Measurements from ENCODE around the gene TRAPPC14.
"Not testable (repeated sequence)": the region's sequence is repeated elsewhere in the genome, so short reads cannot be mapped to it uniquely, and the experiment has no call there.

The TRAPPC14 gene

GRCh38 chr7:100158229-100159098 is at the start of gene TRAPPC14:
Gene TRAPPC14 (minus strand): TSS chr7:100158723. CDS start chr7:100158499, 224 bp downstream.
- peak; percentile 86 for DNase-seq

- no peak for DNase-seq
Measured at GRCh38 chr7:100204454-100204853, 45.9 kb upstream of the TRAPPC14 start.

GRCh38 chr7:100200693-100201092 is 42.2 kb upstream of the TRAPPC14 start:
- no peak for DNase-seq

GRCh38 chr7:100198266-100198665 is 39.7 kb upstream of the TRAPPC14 start:
- DNase-seq: no peak

GRCh38 chr7:100195901-100196322 is 37.4 kb upstream of the TRAPPC14 start:
- not testable (repeated sequence) for DNase-seq

- no peak for DNase-seq
Measured at GRCh38 chr7:100195222-100195621, 36.7 kb upstream of the TRAPPC14 start.

- DNase-seq: no peak
Measured at GRCh38 chr7:100192969-100193368, 34.4 kb upstream of the TRAPPC14 start.

- DNase-seq: not testable (repeated sequence)
Measured at GRCh38 chr7:100192281-100192862, 33.8 kb upstream of the TRAPPC14 start.

GRCh38 chr7:100191775-100192174 is 33.3 kb upstream of the TRAPPC14 start:
- DNase-seq: no peak

GRCh38 chr7:100190048-100190711 is 31.7 kb upstream of the TRAPPC14 start:
- DNase-seq: no peak

GRCh38 chr7:100189061-100189460 is 30.5 kb upstream of the TRAPPC14 start:
- no peak for DNase-seq

GRCh38 chr7:100185726-100186125 is 27.2 kb upstream of the TRAPPC14 start:
- DNase-seq: no peak

- not testable (repeated sequence) for DNase-seq
Measured at GRCh38 chr7:100183090-100183489, 24.6 kb upstream of the TRAPPC14 start.

- DNase-seq: not testable (repeated sequence)
Measured at GRCh38 chr7:100182616-100183015, 24.1 kb upstream of the TRAPPC14 start.

GRCh38 chr7:100180084-100180483 is 21.6 kb upstream of the TRAPPC14 start:
- not testable (repeated sequence) for DNase-seq

GRCh38 chr7:100177045-100178001 is 18.8 kb upstream of the TRAPPC14 start, which contains the start of the genes GPC2 and STAG3:
Gene GPC2 (minus strand): TSS chr7:100177381. CDS start chr7:100177199, 182 bp downstream.
Gene STAG3 (plus strand): TSS chr7:100177918. CDS start chr7:100180557, 2,639 bp downstream.
- peak; percentile 93 for DNase-seq

- no peak for DNase-seq
Measured at GRCh38 chr7:100176096-100177044, 17.8 kb upstream of the TRAPPC14 start.

GRCh38 chr7:100175296-100175935 is 16.9 kb upstream of the TRAPPC14 start:
- DNase-seq: no peak

- DNase-seq: no peak
Measured at GRCh38 chr7:100174582-100174981, 16.1 kb upstream of the TRAPPC14 start.

- no peak for DNase-seq
Measured at GRCh38 chr7:100173806-100174495, 15.4 kb upstream of the TRAPPC14 start.

Measured in NCI-H1105 (cell line).